ENCODE results near the gene DKK3.

Gene DKK3

GRCh38 chr11:11968511-11969280 lies 39.7 kb downstream of the DKK3 start:
- DNase-seq (ENCODE audit: low read depth in 2 of 3, low spot score in 2 of 3): no peak

- no peak for DNase-seq (ENCODE audit: low read depth in 2 of 3, low spot score in 2 of 3)
Measured at GRCh38 chr11:11967669-11968510, 40.5 kb downstream of the DKK3 start.

- peak; percentile 43 to 61 (median 46) for DNase-seq (ENCODE audit: low read depth in 2 of 3, low spot score in 2 of 3)
Measured at GRCh38 chr11:11966826-11967668, 41.4 kb downstream of the DKK3 start.

- DNase-seq (ENCODE audit: low read depth in 2 of 3, low spot score in 2 of 3): no peak
Measured at GRCh38 chr11:11966354-11966741, 42.1 kb downstream of the DKK3 start.

- no peak for DNase-seq (ENCODE audit: low read depth in 2 of 3, low spot score in 2 of 3)
Measured at GRCh38 chr11:11965656-11966353, 42.6 kb downstream of the DKK3 start.

GRCh38 chr11:11965192-11965591 lies 43.2 kb downstream of the DKK3 start:
- DNase-seq (ENCODE audit: low read depth in 2 of 3, low spot score in 2 of 3): no peak

GRCh38 chr11:11964774-11965150 lies 43.7 kb downstream of the DKK3 start:
- no peak for DNase-seq (ENCODE audit: low read depth in 2 of 3, low spot score in 2 of 3)

- no peak for DNase-seq (ENCODE audit: low read depth in 2 of 3, low spot score in 2 of 3)
Measured at GRCh38 chr11:11963842-11964773, 44.3 kb downstream of the DKK3 start.

GRCh38 chr11:11963067-11963466 lies 45.4 kb downstream of the DKK3 start:
- no peak for DNase-seq (ENCODE audit: low read depth in 2 of 3, low spot score in 2 of 3)

- DNase-seq (ENCODE audit: low read depth in 2 of 3, low spot score in 2 of 3): no peak
Measured at GRCh38 chr11:11961399-11962028, 46.9 kb downstream of the DKK3 start.

GRCh38 chr11:11960687-11961086 lies 47.7 kb downstream of the DKK3 start:
- DNase-seq (ENCODE audit: low read depth in 2 of 3, low spot score in 2 of 3): no peak

- no peak for DNase-seq (ENCODE audit: low read depth in 2 of 3, low spot score in 2 of 3)
Measured at GRCh38 chr11:11959601-11960000, 48.8 kb downstream of the DKK3 start.

GRCh38 chr11:11958403-11959231 lies 49.8 kb downstream of the DKK3 start:
- no peak for DNase-seq (ENCODE audit: low read depth in 2 of 3, low spot score in 2 of 3)

GRCh38 chr11:11956006-11956405 lies 52.4 kb downstream of the DKK3 start:
- no peak for DNase-seq (ENCODE audit: low read depth in 2 of 3, low spot score in 2 of 3)

- no peak for DNase-seq (ENCODE audit: low read depth in 2 of 3, low spot score in 2 of 3)
Measured at GRCh38 chr11:11952036-11952435, 56.4 kb downstream of the DKK3 start.

- no peak for DNase-seq (ENCODE audit: low read depth in 2 of 3, low spot score in 2 of 3)
Measured at GRCh38 chr11:11949482-11949881, 58.9 kb downstream of the DKK3 start.

GRCh38 chr11:11948242-11948947 lies 60.0 kb downstream of the DKK3 start:
- DNase-seq (ENCODE audit: low read depth in 2 of 3, low spot score in 2 of 3): no peak

- no peak for DNase-seq (ENCODE audit: low read depth in 2 of 3, low spot score in 2 of 3)
Measured at GRCh38 chr11:11947825-11948224, 60.6 kb downstream of the DKK3 start.
